Stomach (tissue), 9 donors: ENCODE measurements around the gene MTNR1A. TPM values are rescaled to one million over a fixed set of nuclear protein-coding genes. Genes with fewer than 3 reads are reported as not detected.

Experiments
- DNase-seq, 2 donors: peaks; one replicate each; pipeline versions ENCODE4 v3.0.0 to v3.0.0-alpha.2; 2013 to 2019
- H3K27ac ChIP-seq, 5 donors: fragments of 200-600 bp in 4 of 5; sonication (generic) in 4 of 5; one replicate each; pipeline ENCODE4 v1.5.1; 2013 to 2019; ENCODE audit warnings: mild to moderate bottlenecking in 1 of 5, moderate library complexity in 1 of 5
- H3K27me3 ChIP-seq, 3 donors: fragments of 200-600 bp; sonication (generic); one replicate each; pipeline ENCODE4 v1.5.1; 2017 to 2019; ENCODE audit warnings: mixed run types in 1 of 3
- H3K36me3 ChIP-seq, 4 donors: fragments of 200-600 bp; sonication (generic); 1 replicate in 3 of 4; 2 replicates in 1 of 4; pipeline ENCODE4 v1.5.1; 2016 to 2019
- H3K4me1 ChIP-seq, 4 donors: fragments of 200-600 bp; sonication (generic); one replicate each; pipeline ENCODE4 v1.5.1; 2016 to 2019
- H3K4me3 ChIP-seq, 4 donors: fragments of 200-600 bp; sonication (generic) in 3 of 4; one replicate each; pipeline ENCODE4 v1.5.1; 2016 to 2019; ENCODE audit warnings: mild to moderate bottlenecking in 1 of 4
- H3K9me3 ChIP-seq, 4 donors: fragments of 200-600 bp; sonication (generic); one replicate each; pipeline ENCODE4 v1.5.1; 2016 to 2019
- EP300 ChIP-seq: sonication (generic); formaldehyde crosslinking; IDR thresholded peaks from one replicate; pipeline ENCODE4 v1.6.1; 2017; ENCODE audit warnings: antibody characterized with exemption
- POLR2A ChIP-seq, 4 donors: fragments of 450-650 bp; IDR thresholded peaks; one replicate each; pipeline ENCODE4 v1.6.1; 2016; ENCODE audit warnings: antibody characterized with exemption in 4 of 4, control low read depth in 2 of 4, mild to moderate bottlenecking in 1 of 4, moderate library complexity in 1 of 4
- POLR2AphosphoS5 ChIP-seq, 3 donors: sonication (generic); formaldehyde crosslinking; IDR thresholded peaks; one replicate each; pipeline ENCODE4 v1.6.1; 2016; ENCODE audit warnings: antibody characterized with exemption in 3 of 3
- WGBS, 5 donors: extraction: QIAGEN DNeasy Blood & Tissue Kit in 3 of 5; methylation state at CpG; one replicate each; pipeline versions ENCODE4 v1.1.5 to v1.1.7; 2013 to 2018; 5-methylcytosine and 5-hydroxymethylcytosine counted together
- intact Hi-C: fragments of 100-400 bp; cut with DNase I; formaldehyde crosslinking; loops from one replicate; pipeline ENCODE4 v1.15.1; 2023; ENCODE audit warnings: low total_unique reads
- polyA plus RNA-seq, 3 donors: library from polyadenylated mRNA; stranded (reverse); fragments of 200-250 nt; gene quantifications; one replicate each; pipeline ENCODE4 v1.2.3, GENCODE V29; 2013
- total RNA-seq, 5 donors: library from RNA; depleted of rRNA; stranded (reverse); fragments of >200 nt; gene quantifications; one replicate each; pipeline versions ENCODE4 v1.1.0 to v1.2.3, GENCODE V29; 2014 to 2016
- TF ChIP-seq, protein P1 (sequence below), 7 experiments: fragments of 450-650 bp in 4 of 7; fragments of 200-600 bp in 3 of 7; sonication (generic) in 3 of 7; IDR thresholded peaks; one replicate each; pipeline ENCODE4 v1.5.1; 2016 to 2019; ENCODE audit warnings: antibody characterized with exemption in 7 of 7, control low read depth in 2 of 7, mild to moderate bottlenecking in 1 of 7
- donor health status: healthy with polysubstance abuse.
- donor health status: Bipolar disorder and iron deficiency.
- donor health status: healthy.

MTNR1A gene
- total and polyA plus RNA-seq, 8 donors: 0.55 TPM; not detected in 7

DNA sequence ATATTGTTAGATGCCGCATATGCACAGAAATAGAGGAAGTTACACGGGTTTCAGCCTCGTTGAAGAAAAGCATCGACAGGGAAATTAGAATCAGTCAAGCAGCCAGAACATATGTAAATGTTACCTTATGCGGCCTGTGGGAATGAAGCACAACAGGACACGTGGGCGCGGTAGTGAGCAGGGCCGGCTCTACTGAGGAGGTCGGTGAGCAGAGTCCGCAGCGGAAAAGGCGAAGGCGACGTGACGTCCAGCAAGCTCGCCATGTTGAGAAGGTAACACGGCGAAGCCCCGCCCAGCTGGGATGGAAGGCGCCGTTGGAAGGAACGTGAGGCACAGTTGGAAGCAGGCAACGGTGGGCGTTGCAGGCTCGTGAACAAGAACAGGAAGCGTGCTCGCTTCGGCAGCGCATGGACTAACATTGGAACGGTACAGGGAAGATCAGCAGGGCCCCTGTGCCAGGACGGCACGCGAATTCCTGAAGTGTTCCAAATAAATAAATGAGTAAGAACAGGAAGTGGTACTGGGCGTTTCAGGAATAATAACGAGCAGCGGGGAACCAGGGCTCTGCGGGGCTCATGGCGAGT is 54.6 kb downstream of the MTNR1A start:
- DNase-seq: peak in 1 of 2 donors; percentile 11
- H3K4me3 ChIP-seq: no peak overlapping the region
- intact Hi-C loops: no loop called here
- H3K27me3 ChIP-seq: no peaks in the 10 kb centered on the region
- H3K4me1 ChIP-seq: no peaks in the 10 kb centered on the region
- TF ChIP-seq, protein P1, sequence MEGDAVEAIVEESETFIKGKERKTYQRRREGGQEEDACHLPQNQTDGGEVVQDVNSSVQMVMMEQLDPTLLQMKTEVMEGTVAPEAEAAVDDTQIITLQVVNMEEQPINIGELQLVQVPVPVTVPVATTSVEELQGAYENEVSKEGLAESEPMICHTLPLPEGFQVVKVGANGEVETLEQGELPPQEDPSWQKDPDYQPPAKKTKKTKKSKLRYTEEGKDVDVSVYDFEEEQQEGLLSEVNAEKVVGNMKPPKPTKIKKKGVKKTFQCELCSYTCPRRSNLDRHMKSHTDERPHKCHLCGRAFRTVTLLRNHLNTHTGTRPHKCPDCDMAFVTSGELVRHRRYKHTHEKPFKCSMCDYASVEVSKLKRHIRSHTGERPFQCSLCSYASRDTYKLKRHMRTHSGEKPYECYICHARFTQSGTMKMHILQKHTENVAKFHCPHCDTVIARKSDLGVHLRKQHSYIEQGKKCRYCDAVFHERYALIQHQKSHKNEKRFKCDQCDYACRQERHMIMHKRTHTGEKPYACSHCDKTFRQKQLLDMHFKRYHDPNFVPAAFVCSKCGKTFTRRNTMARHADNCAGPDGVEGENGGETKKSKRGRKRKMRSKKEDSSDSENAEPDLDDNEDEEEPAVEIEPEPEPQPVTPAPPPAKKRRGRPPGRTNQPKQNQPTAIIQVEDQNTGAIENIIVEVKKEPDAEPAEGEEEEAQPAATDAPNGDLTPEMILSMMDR (IDR thresholded peaks at IDR 0.05): no peak
- no peak for TF ChIP-seq EP300
- TF ChIP-seq POLR2AphosphoS5 (IDR thresholded peaks at IDR 0.05): no peak
- TF ChIP-seq POLR2A (IDR thresholded peaks at IDR 0.05): no peak
- WGBS, 5 donors: 73 to 88% (median 86%) methylated on average over 38 to 39 of the region's 39 CpGs
- no peaks in the 10 kb centered on the region for H3K36me3 ChIP-seq
- H3K27ac ChIP-seq: no peak overlapping the region
- peaks cover 0 to 5% (median under 1%) of the 10 kb centered on the region in 4 donors for H3K9me3 ChIP-seq

DNA sequence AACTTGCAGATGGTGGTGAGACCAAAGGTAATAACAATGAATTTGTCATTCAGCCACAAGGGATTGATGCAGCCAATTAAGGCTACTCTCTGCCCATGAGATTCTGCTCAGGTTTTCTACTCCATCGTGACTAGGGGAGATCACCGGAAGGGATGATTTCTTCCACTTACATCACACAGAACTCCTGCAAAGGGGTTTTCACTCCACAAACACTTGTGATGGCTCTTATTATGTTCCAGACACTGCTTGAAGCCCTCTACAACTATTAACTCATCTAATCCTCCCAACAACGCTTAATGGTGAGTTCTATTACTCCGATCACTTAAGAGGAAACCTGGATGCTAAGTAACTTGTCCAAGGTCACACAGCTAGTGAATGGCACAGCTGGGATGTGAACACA is 55.9 kb downstream of the MTNR1A start:
- TF ChIP-seq POLR2AphosphoS5 (IDR thresholded peaks at IDR 0.05) (no peak), POLR2A (IDR thresholded peaks at IDR 0.05) (no peak), EP300 (no peak)
- Histone ChIP-seq H3K4me1 (no peaks in the 10 kb centered on the region), H3K9me3 (peaks cover 0 to 17% (median 10%) of the 10 kb centered on the region in 4 donors), H3K27ac (no peak overlapping the region), H3K36me3 (no peaks in the 10 kb centered on the region), H3K4me3 (no peak overlapping the region), H3K27me3 (no peaks in the 10 kb centered on the region)
- intact Hi-C loops: no loop called here
- no peak for DNase-seq
- 84 to 96% (median 94%) methylated on average over 4 of the region's 4 CpGs for WGBS, 5 donors

DNA sequence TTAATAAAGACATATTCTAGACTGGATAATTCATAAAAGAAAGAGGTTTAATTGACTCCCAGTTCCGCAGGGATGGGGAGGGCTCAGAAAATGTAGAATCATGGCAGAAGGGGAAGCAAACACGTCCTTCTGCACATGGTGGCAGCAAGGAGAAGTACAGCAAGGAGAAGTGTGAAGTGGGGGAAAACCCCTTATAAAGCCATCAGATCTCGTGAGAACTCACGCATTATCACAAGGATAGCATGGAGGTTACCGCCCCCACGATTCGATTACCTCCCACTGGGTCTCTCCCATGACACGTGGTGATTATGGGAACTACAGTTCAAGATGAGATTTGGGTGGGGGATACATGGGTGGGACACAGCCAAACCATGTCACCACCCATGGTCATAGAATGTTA is 58.3 kb downstream of the MTNR1A start:
- Histone ChIP-seq H3K9me3 (peaks cover 0 to 33% (median 19%) of the 10 kb centered on the region in 4 donors), H3K27ac (no peak overlapping the region), H3K4me1 (no peaks in the 10 kb centered on the region), H3K27me3 (no peaks in the 10 kb centered on the region), H3K4me3 (no peak overlapping the region), H3K36me3 (no peaks in the 10 kb centered on the region)
- TF ChIP-seq POLR2A (IDR thresholded peaks at IDR 0.05) (no peak), EP300 (no peak), POLR2AphosphoS5 (IDR thresholded peaks at IDR 0.05) (no peak)
- TF ChIP-seq, protein P1 (IDR thresholded peaks at IDR 0.05): no peak
- WGBS, 5 donors: 83 to 90% (median 86%) methylated on average over 8 of the region's 8 CpGs
- intact Hi-C loops: no loop called here
- DNase-seq: no peak

GRCh38 chr4:186494496-186494895 is 60.9 kb downstream of the MTNR1A start:
- WGBS, 5 donors: 90 to 100% (median 94%) methylated on average over 1 of the region's 1 CpG
- no peak overlapping the region for H3K4me3 ChIP-seq

More at GRCh38 chr4:186494496-186494895, 60.9 kb downstream of the MTNR1A start:
- Histone ChIP-seq H3K27ac (no peak overlapping the region), H3K36me3 (no peaks in the 10 kb centered on the region), H3K9me3 (peaks cover 0 to 43% (median 19%) of the 10 kb centered on the region in 4 donors), H3K4me1 (no peaks in the 10 kb centered on the region), H3K27me3 (no peaks in the 10 kb centered on the region)
- DNase-seq: no peak
- intact Hi-C loops: no loop called here
- TF ChIP-seq POLR2AphosphoS5 (IDR thresholded peaks at IDR 0.05) (no peak), POLR2A (IDR thresholded peaks at IDR 0.05) (no peak), EP300 (no peak)
- TF ChIP-seq, protein P1 (IDR thresholded peaks at IDR 0.05): no peak
